HCT116 (cell line): ENCODE data around the gene CLEC16A. TPM values are rescaled to one million over a fixed set of nuclear protein-coding genes. Genes with fewer than 3 reads are reported as not detected.
A peak's percentile ranks its signal among the peaks of the same experiment; 100 is the strongest.

Source experiments
- ATAC-seq: fragments of 200-7000 bp; cut with Tn5 transposase; 2 replicates; pipeline ENCODE4 v1.9.1; 2020; ENCODE audit warnings: mild to moderate bottlenecking, moderate library complexity
- BruUV-seq: library from RNA; stranded (reverse); fragments of 400-500 nt; replicated peaks from 2 replicates; lab custom pipeline; 2021; lab: Mats Ljungman, UMichigan
- CTCF ChIA-PET: fragments of 300-600 bp; sonication (Branson Sonifier 250); formaldehyde crosslinking; loops from one replicate; lab custom pipeline; 2021; ENCODE audit warnings: antibody characterized with exemption; lab: Charles Lee
- POLR2A ChIA-PET: fragments of 300-600, 350-600 bp; sonication (Branson Sonifier 250); formaldehyde crosslinking; loops from one replicate; lab custom pipeline; 2021; ENCODE audit warnings: antibody characterized with exemption; lab: Charles Lee
- RAD21 ChIA-PET, 2 experiments: fragments of 300-600 bp; sonication (Branson Sonifier 250); formaldehyde crosslinking; loops; one replicate each; lab custom pipeline; 2023; ENCODE audit warnings: low total read pairs in 2 of 2; ENCODE audit not compliant: uncharacterized antibody in 2 of 2, unreplicated experiment in 2 of 2, low non-redundant PET in 1 of 2; lab: Charles Lee
- DNase-seq: peaks from one replicate; pipeline ENCODE4 v3.0.0-alpha.2; 2010; ENCODE audit warnings: low read depth, low spot score
- H2AFZ ChIP-seq: fragments of 200-600 bp; shearing (Covaris generic), sonication (generic); 2 replicates; pipeline ENCODE4 v1.6.1; 2017; ENCODE audit warnings: low read depth, mixed run types, mixed read lengths, antibody characterized with exemption, low read length; ENCODE audit not compliant: poor library complexity, severe bottlenecking
- H3K27ac ChIP-seq: 2 replicates; pipeline ENCODE4 v1.5.1; 2012; ENCODE audit warnings: low read depth, low read length
- H3K27me3 ChIP-seq: fragments of 200-600 bp; sonication (generic); 2 replicates; pipeline ENCODE4 v1.6.1; 2016; ENCODE audit warnings: mixed run types, low read length, mixed read lengths; ENCODE audit not compliant: insufficient read depth
- H3K36me3 ChIP-seq, 2 experiments: fragments of 200-500 bp in 1 of 2; fragments of 200-600 bp in 1 of 2; sonication (Bioruptor generic) in 1 of 2; sonication (generic) in 1 of 2; 2 replicates each; pipeline versions ENCODE4 v1.5.1 to v1.6.1; 2014 to 2016; ENCODE audit warnings: low read length in 2 of 2, inconsistent platforms in 1 of 2, mixed read lengths in 1 of 2, mixed run types in 1 of 2; ENCODE audit not compliant: insufficient read depth in 2 of 2, control insufficient read depth in 1 of 2
- H3K4me1 ChIP-seq, 2 experiments: fragments of 200-600 bp in 1 of 2; sonication (generic) in 1 of 2; 2 replicates each; pipeline versions ENCODE4 v1.5.1 to v1.6.1; 2012 to 2017; ENCODE audit warnings: low read length in 2 of 2, inconsistent platforms in 1 of 2, mild to moderate bottlenecking in 1 of 2, mixed read lengths in 1 of 2, mixed run types in 1 of 2, moderate library complexity in 1 of 2; ENCODE audit not compliant: insufficient read depth in 2 of 2, control insufficient read depth in 1 of 2
- H3K4me2 ChIP-seq: fragments of 200-600 bp; sonication (generic); 2 replicates; pipeline ENCODE4 v1.6.1; 2017; ENCODE audit warnings: mixed run types, low read length, mixed read lengths
- H3K4me3 ChIP-seq, 2 experiments: fragments of 200-600 bp in 1 of 2; sonication (generic) in 1 of 2; replicated peaks in 1 of 2; 2 replicates each; pipeline ENCODE4 v1.5.1; 2011 to 2016; ENCODE audit warnings: low read length in 2 of 2, control low read depth in 1 of 2, low read depth in 1 of 2, mild to moderate bottlenecking in 1 of 2, mixed read lengths in 1 of 2, mixed run types in 1 of 2
- H3K79me2 ChIP-seq: fragments of 200-600 bp; sonication (generic); 2 replicates; pipeline ENCODE4 v1.6.1; 2017; ENCODE audit warnings: mild to moderate bottlenecking, mixed run types, low read length, moderate library complexity, mixed read lengths; ENCODE audit not compliant: insufficient read depth
- H3K9ac ChIP-seq: fragments of 200-600 bp; sonication (generic); 2 replicates; pipeline ENCODE4 v1.6.1; 2016; ENCODE audit warnings: low read length, mixed read lengths
- H3K9me2 ChIP-seq: fragments of 200-600 bp; sonication (generic), shearing (Covaris generic); 2 replicates; pipeline ENCODE4 v1.6.1; 2017; ENCODE audit warnings: mixed run types, mild to moderate bottlenecking, moderate library complexity; ENCODE audit not compliant: insufficient read depth
- H3K9me3 ChIP-seq, 2 experiments: fragments of 200-500 bp in 1 of 2; fragments of 200-600 bp in 1 of 2; sonication (Bioruptor generic) in 1 of 2; sonication (generic) in 1 of 2; 2 replicates each; pipeline ENCODE4 v1.6.1; 2014 to 2017; ENCODE audit warnings: low read length in 2 of 2, mixed read lengths in 2 of 2, inconsistent platforms in 1 of 2, low read depth in 1 of 2, mild to moderate bottlenecking in 1 of 2, mixed run types in 1 of 2, moderate library complexity in 1 of 2; ENCODE audit not compliant: control insufficient read depth in 1 of 2, insufficient read depth in 1 of 2
- H4K20me1 ChIP-seq: fragments of 200-600 bp; sonication (generic), shearing (Covaris generic); 2 replicates; pipeline ENCODE4 v1.6.1; 2017; ENCODE audit warnings: mixed run types, mild to moderate bottlenecking, moderate library complexity; ENCODE audit not compliant: insufficient read depth
- CEBPB ChIP-seq: IDR thresholded peaks from 2 replicates; pipeline ENCODE4 v1.6.1; 2012; ENCODE audit warnings: low read depth
- EGR1 ChIP-seq: IDR thresholded peaks from 2 replicates; pipeline ENCODE4 v1.6.1; 2012; ENCODE audit warnings: low read depth
- EZH2phosphoT487 ChIP-seq: fragments of 200-600 bp; IDR thresholded peaks from 2 replicates; pipeline ENCODE4 v1.6.1; 2018; ENCODE audit warnings: antibody characterized with exemption, borderline replicate concordance
- POLR2A ChIP-seq: IDR thresholded peaks from 2 replicates; pipeline ENCODE4 v1.7.0; 2011; ENCODE audit warnings: borderline replicate concordance; ENCODE audit not compliant: insufficient read depth, insufficient read length; ENCODE audit errors: extremely low read depth
- RAD21 ChIP-seq: IDR thresholded peaks from 2 replicates; pipeline ENCODE4 v1.6.1; 2012; ENCODE audit warnings: low read depth, mild to moderate bottlenecking
- SIN3A ChIP-seq: IDR thresholded peaks from 2 replicates; pipeline ENCODE4 v1.6.1; 2012; ENCODE audit warnings: low read depth
- SP1 ChIP-seq: IDR thresholded peaks from 2 replicates; pipeline ENCODE4 v1.6.1; 2012; ENCODE audit warnings: low read depth
- TCF7L2 ChIP-seq: IDR thresholded peaks from 2 replicates; pipeline ENCODE4 v1.7.0; 2011; ENCODE audit warnings: borderline replicate concordance, inconsistent platforms; ENCODE audit not compliant: insufficient read depth, insufficient read length; ENCODE audit errors: extremely low read depth
- ZFX ChIP-seq: fragments of 450-650 bp; IDR thresholded peaks from 2 replicates; pipeline ENCODE4 v1.6.1; 2017
- intact Hi-C: fragments of 100-400 bp; cut with micrococcal nuclease; formaldehyde crosslinking; loops from 2 replicates; pipeline ENCODE4 v1.10.0; 2022
- total RNA-seq: library from RNA; stranded (reverse); gene quantifications from one replicate; pipeline ENCODE4 v1.2.1, GENCODE V29; 2021; ENCODE audit not compliant: unreplicated experiment
- TF ChIP-seq, protein P1 (sequence below): IDR thresholded peaks from 2 replicates; pipeline ENCODE4 v1.6.1; 2012
- TF ChIP-seq, protein P2 (sequence below): IDR thresholded peaks from 2 replicates; pipeline ENCODE4 v1.6.1; 2012; ENCODE audit warnings: low read depth
- TF ChIP-seq, protein P3 (sequence below): IDR thresholded peaks from 2 replicates; pipeline ENCODE4 v1.6.1; 2011; ENCODE audit warnings: mild to moderate bottlenecking, low read length, moderate library complexity; ENCODE audit not compliant: insufficient replicate concordance; ENCODE audit errors: extremely low read depth
- TF ChIP-seq, protein P4 (sequence below): IDR thresholded peaks from 2 replicates; pipeline ENCODE4 v1.6.1; 2012

The CLEC16A gene
- total RNA-seq, 1 experiment from 2014 or later, result 18.0 TPM

DNA sequence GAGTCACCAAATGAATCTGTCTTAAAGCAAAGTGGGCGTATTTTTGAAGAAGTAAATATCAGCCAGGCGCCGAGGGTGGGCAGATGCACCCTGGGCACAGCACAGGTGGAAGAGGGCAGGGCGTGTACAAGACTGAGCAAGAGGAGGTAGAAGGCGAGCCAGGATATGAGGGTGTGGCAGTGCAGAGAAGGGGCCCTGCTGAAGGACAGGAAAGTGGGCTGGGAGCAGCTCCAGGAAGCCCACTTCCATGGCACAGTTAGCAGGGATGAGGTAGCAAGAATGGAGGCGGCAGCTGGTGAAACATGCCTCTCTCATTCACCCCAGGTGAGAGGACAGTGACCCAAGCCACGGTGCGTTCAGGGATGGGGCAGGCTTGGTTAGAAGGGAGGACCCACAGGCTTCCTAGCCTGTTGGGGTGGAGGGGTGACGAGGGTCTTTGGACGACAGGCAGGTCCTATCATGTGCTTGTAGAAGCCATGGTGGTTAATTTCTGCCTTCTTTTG lies 149.3 kb downstream of the CLEC16A start:
- intact Hi-C loops, result loop anchor here (5.0 kb wide), 1 partner anchor 101 kb away; no protein-coding TSS in a partner anchor
- Histone ChIP-seq H3K4me1 (peaks cover 65 to 69% of the 10 kb centered on the region in 2 experiments), H3K36me3 (no peaks in the 10 kb centered on the region), H3K79me2 (no peaks in the 10 kb centered on the region), H3K9ac (peak overlapping the region; percentile 33), H4K20me1 (no peaks in the 10 kb centered on the region), H3K9me2 (no peaks in the 10 kb centered on the region), H2AFZ (no peak overlapping the region), H3K9me3 (no peaks in the 10 kb centered on the region), H3K27me3 (no peaks in the 10 kb centered on the region), H3K4me3 (peak overlapping the region in 1 of 2 experiments; percentile 8; a peak in 1 of 4 replicates), H3K4me2 (peak overlapping the region; percentile 70), H3K27ac (peak overlapping the region; percentile 86)
- DNase-seq (no peak), ATAC-seq (peak; percentile 28)
- CTCF ChIA-PET, result no interaction called here
- RAD21 ChIA-PET, result no interaction called here
- no TSS peak for BruUV-seq
- TF ChIP-seq RAD21, result no peak
- TF ChIP-seq, protein P1, sequence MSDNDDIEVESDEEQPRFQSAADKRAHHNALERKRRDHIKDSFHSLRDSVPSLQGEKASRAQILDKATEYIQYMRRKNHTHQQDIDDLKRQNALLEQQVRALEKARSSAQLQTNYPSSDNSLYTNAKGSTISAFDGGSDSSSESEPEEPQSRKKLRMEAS, result no peak
- no peak for TF ChIP-seq SIN3A
- no peak for TF ChIP-seq EZH2phosphoT487
- no peak for TF ChIP-seq TCF7L2
- no peak for TF ChIP-seq SP1
- TF ChIP-seq, protein P2, sequence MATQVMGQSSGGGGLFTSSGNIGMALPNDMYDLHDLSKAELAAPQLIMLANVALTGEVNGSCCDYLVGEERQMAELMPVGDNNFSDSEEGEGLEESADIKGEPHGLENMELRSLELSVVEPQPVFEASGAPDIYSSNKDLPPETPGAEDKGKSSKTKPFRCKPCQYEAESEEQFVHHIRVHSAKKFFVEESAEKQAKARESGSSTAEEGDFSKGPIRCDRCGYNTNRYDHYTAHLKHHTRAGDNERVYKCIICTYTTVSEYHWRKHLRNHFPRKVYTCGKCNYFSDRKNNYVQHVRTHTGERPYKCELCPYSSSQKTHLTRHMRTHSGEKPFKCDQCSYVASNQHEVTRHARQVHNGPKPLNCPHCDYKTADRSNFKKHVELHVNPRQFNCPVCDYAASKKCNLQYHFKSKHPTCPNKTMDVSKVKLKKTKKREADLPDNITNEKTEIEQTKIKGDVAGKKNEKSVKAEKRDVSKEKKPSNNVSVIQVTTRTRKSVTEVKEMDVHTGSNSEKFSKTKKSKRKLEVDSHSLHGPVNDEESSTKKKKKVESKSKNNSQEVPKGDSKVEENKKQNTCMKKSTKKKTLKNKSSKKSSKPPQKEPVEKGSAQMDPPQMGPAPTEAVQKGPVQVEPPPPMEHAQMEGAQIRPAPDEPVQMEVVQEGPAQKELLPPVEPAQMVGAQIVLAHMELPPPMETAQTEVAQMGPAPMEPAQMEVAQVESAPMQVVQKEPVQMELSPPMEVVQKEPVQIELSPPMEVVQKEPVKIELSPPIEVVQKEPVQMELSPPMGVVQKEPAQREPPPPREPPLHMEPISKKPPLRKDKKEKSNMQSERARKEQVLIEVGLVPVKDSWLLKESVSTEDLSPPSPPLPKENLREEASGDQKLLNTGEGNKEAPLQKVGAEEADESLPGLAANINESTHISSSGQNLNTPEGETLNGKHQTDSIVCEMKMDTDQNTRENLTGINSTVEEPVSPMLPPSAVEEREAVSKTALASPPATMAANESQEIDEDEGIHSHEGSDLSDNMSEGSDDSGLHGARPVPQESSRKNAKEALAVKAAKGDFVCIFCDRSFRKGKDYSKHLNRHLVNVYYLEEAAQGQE, result no peak
- TF ChIP-seq, protein P3, sequence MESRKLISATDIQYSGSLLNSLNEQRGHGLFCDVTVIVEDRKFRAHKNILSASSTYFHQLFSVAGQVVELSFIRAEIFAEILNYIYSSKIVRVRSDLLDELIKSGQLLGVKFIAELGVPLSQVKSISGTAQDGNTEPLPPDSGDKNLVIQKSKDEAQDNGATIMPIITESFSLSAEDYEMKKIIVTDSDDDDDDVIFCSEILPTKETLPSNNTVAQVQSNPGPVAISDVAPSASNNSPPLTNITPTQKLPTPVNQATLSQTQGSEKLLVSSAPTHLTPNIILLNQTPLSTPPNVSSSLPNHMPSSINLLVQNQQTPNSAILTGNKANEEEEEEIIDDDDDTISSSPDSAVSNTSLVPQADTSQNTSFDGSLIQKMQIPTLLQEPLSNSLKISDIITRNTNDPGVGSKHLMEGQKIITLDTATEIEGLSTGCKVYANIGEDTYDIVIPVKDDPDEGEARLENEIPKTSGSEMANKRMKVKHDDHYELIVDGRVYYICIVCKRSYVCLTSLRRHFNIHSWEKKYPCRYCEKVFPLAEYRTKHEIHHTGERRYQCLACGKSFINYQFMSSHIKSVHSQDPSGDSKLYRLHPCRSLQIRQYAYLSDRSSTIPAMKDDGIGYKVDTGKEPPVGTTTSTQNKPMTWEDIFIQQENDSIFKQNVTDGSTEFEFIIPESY, result no peak
- TF ChIP-seq EGR1, result no peak
- TF ChIP-seq CEBPB, result no peak
- no peak for TF ChIP-seq POLR2A
- TF ChIP-seq, protein P4, sequence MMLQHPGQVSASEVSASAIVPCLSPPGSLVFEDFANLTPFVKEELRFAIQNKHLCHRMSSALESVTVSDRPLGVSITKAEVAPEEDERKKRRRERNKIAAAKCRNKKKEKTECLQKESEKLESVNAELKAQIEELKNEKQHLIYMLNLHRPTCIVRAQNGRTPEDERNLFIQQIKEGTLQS, result no peak
- TF ChIP-seq ZFX, result no peak
- POLR2A ChIA-PET, result no interaction called here
